ENCODE measurements around the gene EGFL7.

Gene EGFL7

DNA sequence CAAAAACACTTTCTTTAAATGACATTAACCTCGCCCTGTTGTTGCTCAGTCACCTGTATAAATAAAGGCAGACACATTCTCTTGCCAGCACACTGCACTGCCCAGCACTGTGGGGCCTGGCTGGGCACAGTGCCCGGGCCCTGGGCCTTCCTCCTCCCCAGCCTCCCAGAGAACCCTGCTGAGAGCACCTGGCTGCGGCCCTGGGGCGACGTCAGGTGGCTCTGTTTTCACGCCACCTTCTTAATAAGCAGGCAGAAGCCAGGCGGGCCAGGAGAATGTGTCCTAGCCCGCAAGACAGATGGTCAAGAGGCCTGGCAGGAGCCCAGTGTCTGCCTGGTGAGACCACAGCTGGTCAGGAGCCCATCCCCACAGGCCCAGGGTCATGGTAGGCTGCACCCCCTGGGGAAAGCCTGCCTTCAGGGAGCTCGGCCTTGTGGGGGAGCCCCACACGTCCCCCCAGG lies 32.7 kb downstream of the EGFL7 start:
- H3K4me3 ChIP-seq (ENCODE audit: low read depth, low read length): no peak overlapping the region
- no peak for TF ChIP-seq CTCF (IDR thresholded peaks at IDR 0.05; ENCODE audit: low read depth, low read length, missing control alignments)
- DNase-seq (ENCODE audit: low read depth): no peak

DNA sequence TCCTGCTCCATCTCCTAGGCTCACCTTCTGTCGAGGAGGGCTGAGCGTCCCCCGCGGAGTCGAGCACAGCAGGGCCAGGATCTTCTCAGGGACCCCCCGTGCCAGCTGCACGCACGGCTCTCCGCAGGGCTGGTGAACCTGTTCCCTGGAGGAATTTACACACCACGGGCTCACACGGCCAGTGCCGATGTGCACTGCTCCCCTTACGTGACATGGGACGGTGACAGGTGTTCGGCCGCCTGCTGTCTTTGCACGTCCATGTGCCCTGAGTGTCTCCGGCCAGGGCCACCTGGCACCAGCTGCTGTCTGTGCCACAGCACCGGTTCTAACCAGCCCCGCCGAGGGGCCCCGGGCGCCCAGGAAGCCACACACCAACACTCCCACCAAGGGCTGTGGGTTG lies 33.2 kb downstream of the EGFL7 start:
- DNase-seq (ENCODE audit: low read depth): no peak
- no peak overlapping the region for H3K4me3 ChIP-seq (ENCODE audit: low read depth, low read length)
- TF ChIP-seq CTCF (IDR thresholded peaks at IDR 0.05; ENCODE audit: low read depth, low read length, missing control alignments): no peak

DNA sequence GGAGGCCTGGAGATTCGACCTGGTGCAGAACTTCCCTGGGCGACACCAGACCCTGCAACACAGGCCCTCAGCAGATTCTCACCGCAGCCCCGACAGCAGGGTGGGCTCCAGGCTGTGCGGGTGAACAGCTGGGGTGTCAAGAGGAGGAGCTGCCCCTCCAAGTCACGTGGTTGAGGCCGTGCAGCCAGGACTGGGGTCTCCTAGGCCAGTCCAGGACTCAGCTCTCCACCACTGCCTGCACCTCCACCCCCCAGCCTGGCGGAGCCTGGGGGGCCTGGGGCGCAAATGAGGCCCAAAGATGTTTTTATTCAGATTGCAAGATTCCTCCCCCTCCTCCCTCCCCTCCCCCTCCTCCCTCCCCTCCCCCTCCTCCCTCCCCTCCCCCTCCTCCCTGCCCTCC lies 33.8 kb downstream of the EGFL7 start:
- TF ChIP-seq CTCF (IDR thresholded peaks at IDR 0.05; ENCODE audit: low read depth, low read length, missing control alignments): no peak
- no peak for DNase-seq (ENCODE audit: low read depth)
- H3K4me3 ChIP-seq (ENCODE audit: low read depth, low read length): no peak overlapping the region

DNA sequence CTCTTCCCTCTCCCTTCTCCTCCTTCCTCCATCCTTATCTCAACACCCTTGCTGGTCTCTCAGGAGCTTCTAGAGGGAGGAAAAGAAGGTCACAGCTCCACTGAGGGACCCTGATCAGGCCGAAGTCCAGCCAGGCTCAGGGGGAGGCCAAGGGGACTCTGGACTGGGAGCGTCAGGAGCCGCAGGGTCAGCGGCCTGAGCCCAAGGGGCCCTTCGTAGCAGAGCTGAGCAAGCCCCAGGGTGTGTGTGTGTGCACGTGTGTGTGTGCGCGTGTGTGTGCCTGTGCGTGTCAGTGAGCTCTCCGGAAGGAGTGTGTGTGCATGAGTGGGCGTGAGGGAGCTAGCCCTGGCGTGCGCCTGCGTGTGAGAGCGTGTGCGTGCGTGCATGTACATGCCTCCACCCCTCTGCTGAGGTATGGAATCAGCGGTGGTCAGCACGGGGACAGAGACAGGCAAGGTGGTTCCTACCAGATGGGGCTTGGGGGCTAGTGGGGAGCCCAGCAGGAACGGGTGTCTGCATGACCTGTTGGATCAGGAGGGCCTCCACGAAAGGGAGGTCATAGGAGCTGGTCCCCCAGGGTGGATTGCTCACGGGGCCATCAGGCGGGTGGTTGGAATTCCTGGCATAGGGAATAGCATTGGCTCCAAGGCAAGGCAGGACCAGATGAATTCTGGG lies 34.6 kb downstream of the EGFL7 start:
- TF ChIP-seq CTCF (IDR thresholded peaks at IDR 0.05; ENCODE audit: low read depth, low read length, missing control alignments): no peak
- DNase-seq (ENCODE audit: low read depth): no peak
- H3K4me3 ChIP-seq (ENCODE audit: low read depth, low read length): no peak overlapping the region

- DNase-seq (ENCODE audit: low read depth): no peak
- no peak overlapping the region for H3K4me3 ChIP-seq (ENCODE audit: low read depth, low read length)
- TF ChIP-seq CTCF (IDR thresholded peaks at IDR 0.05; ENCODE audit: low read depth, low read length, missing control alignments): no peak
Observed at GRCh38 chr9:136697821-136698526, 35.3 kb downstream of the EGFL7 start.

DNA sequence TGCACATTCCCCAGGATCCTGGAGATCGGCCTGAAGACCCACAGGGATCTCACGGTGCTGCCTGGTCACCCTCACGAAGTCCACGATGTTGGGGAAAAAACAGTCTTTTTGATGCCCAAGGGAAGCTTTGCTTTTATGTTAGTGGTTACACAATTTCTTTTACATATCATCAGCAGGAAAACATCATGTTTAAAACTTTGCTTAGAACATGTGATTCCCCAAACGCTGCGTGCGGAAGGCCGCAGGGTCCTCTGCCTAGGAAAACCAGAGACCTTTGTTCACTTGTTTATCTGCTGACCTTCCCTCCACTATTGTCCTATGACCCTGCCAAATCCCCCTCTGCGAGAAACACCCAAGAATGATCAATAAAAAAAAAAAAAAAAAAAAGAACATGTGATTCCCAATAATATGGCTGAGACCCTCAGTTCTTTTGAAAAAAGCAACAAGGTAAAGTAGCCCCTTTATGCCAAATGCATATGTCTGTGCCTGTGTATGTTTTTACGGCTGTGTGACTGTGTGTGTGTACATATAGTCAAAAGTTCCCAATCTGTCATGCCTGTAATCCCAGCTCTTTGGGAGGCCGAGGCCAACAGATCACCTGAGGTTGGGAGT lies 36.0 kb downstream of the EGFL7 start:
- H3K4me3 ChIP-seq (ENCODE audit: low read depth, low read length): no peak overlapping the region
- TF ChIP-seq CTCF (IDR thresholded peaks at IDR 0.05; ENCODE audit: low read depth, low read length, missing control alignments): no peak
- DNase-seq (ENCODE audit: low read depth): no peak

Measured in GM12864 (cell line).